HepG2 (cell line): ENCODE measurements around the gene GSK3B. TPM values are rescaled to one million over a fixed set of nuclear protein-coding genes. Genes with fewer than 3 reads are reported as not detected.
A peak's percentile ranks its signal among the peaks of the same experiment; 100 is the strongest.

Experiments used
- ATAC-seq: fragments of 200-7000 bp; cut with Tn5 transposase; 3 replicates; pipeline ENCODE4 v1.9.1; 2020; ENCODE audit warnings: mild to moderate bottlenecking, moderate library complexity
- BruUV-seq: library from RNA; stranded (reverse); fragments of 400-500 nt; replicated peaks from 2 replicates; lab custom pipeline; 2021; lab: Mats Ljungman, UMichigan
- CTCF ChIA-PET: fragments of 300-600 bp; formaldehyde crosslinking; extraction: SDS; loops from one replicate; lab custom pipeline; 2021; ENCODE audit warnings: low total read pairs, inconsistent platforms, low intra/inter-chr PET ratio; lab: Yijun Ruan, JAX
- POLR2A ChIA-PET: fragments of 350-600 bp; sonication (Branson Sonifier 250); formaldehyde crosslinking; loops from one replicate; lab custom pipeline; 2020; ENCODE audit warnings: antibody characterized with exemption, inconsistent platforms; lab: Yijun Ruan, JAX
- DNase-seq: peaks from one replicate; pipeline ENCODE4 v3.0.0-alpha.2; 2015; ENCODE audit warnings: low spot score
- FAIRE-seq: peaks from 3 replicates; lab custom pipeline; 2011; peaks lifted over from hg19 to GRCh38; lab: Jason Lieb, UNC
- H2AFZ ChIP-seq: one replicate; pipeline ENCODE4 v1.6.1; 2011; ENCODE audit warnings: low read length, inconsistent platforms
- H3K27ac ChIP-seq: fragments of 300-600 bp; 3 replicates; pipeline ENCODE4 v1.8.0; 2011; ENCODE audit warnings: mixed run types, mild to moderate bottlenecking, mixed read lengths, low read length, inconsistent platforms; ENCODE audit not compliant: insufficient read depth; ENCODE audit errors: extremely low read length
- H3K27me3 ChIP-seq, 2 experiments: fragments of 200-600 bp in 1 of 2; 2 replicates in 1 of 2; 3 replicates in 1 of 2; pipeline versions ENCODE4 v1.6.0 to v1.8.0; 2011; ENCODE audit warnings: low read length in 2 of 2, mild to moderate bottlenecking in 2 of 2, moderate library complexity in 2 of 2, inconsistent platforms in 1 of 2; ENCODE audit not compliant: insufficient read depth in 2 of 2, control insufficient read depth in 1 of 2
- H3K36me3 ChIP-seq, 2 experiments: fragments of 200-600 bp in 1 of 2; replicated peaks in 1 of 2; 2 replicates in 1 of 2; 3 replicates in 1 of 2; pipeline versions ENCODE4 v1.5.1 to v1.8.0; 2011; ENCODE audit warnings: low read length in 2 of 2, inconsistent platforms in 1 of 2; ENCODE audit not compliant: insufficient read depth in 2 of 2, control insufficient read depth in 1 of 2
- H3K4me1 ChIP-seq: 2 replicates; pipeline ENCODE4 v1.5.1; 2012; ENCODE audit warnings: low read length, inconsistent platforms; ENCODE audit not compliant: insufficient read depth
- H3K4me2 ChIP-seq: 2 replicates; pipeline ENCODE4 v1.6.0; 2011; ENCODE audit warnings: low read depth, low read length, inconsistent platforms
- H3K4me3 ChIP-seq, 3 experiments: fragments of 200-600 bp in 1 of 3; sonication (generic), shearing (Covaris generic) in 1 of 3; replicated peaks in 1 of 3; 2 replicates each; pipeline ENCODE4 v1.5.1; 2011 to 2016; ENCODE audit warnings: low read length in 3 of 3, inconsistent platforms in 2 of 3, low read depth in 2 of 3, mild to moderate bottlenecking in 2 of 3, control low read depth in 1 of 3, mixed read lengths in 1 of 3; ENCODE audit not compliant: insufficient read depth in 1 of 3
- H3K79me2 ChIP-seq: one replicate; pipeline ENCODE4 v1.6.1; 2011; ENCODE audit warnings: low read length, inconsistent platforms; ENCODE audit not compliant: insufficient read depth
- H3K9ac ChIP-seq: 2 replicates; pipeline ENCODE4 v1.6.0; 2011; ENCODE audit warnings: mild to moderate bottlenecking, low read depth, low read length, inconsistent platforms; ENCODE audit not compliant: insufficient read depth
- H3K9me3 ChIP-seq: 2 replicates; pipeline ENCODE4 v1.5.1; 2012; ENCODE audit warnings: mild to moderate bottlenecking, low read length
- H4K20me1 ChIP-seq: 2 replicates; pipeline ENCODE4 v1.6.0; 2011; ENCODE audit warnings: inconsistent platforms, mild to moderate bottlenecking, low read length, moderate library complexity; ENCODE audit not compliant: insufficient read depth
- DNMT1 ChIP-seq: sonication (generic); formaldehyde crosslinking; IDR thresholded peaks from 2 replicates; pipeline ENCODE4 v1.5.1; 2020; ENCODE audit warnings: mild to moderate bottlenecking, missing genetic modification reagents
- MIER2 ChIP-seq: IDR thresholded peaks from 2 replicates; pipeline ENCODE4 v1.6.1; 2016; ENCODE audit warnings: missing biosample characterization, missing genetic modification reagents
- RBFOX2 ChIP-seq: fragments of 200-400 bp; formaldehyde crosslinking; IDR thresholded peaks from 2 replicates; pipeline ENCODE4 v1.6.1; 2017; ENCODE audit warnings: low read depth, mild to moderate bottlenecking, low read length
- ZNF205 ChIP-seq: IDR thresholded peaks from 2 replicates; pipeline ENCODE4 v1.6.1; 2018; ENCODE audit warnings: missing biosample characterization, missing genetic modification reagents
- ZNF619 ChIP-seq: sonication (generic); formaldehyde crosslinking; IDR thresholded peaks from 2 replicates; pipeline ENCODE4 v1.4.0; 2020; ENCODE audit warnings: mild to moderate bottlenecking, missing genetic modification reagents
- ZSCAN20 ChIP-seq: sonication (generic); formaldehyde crosslinking; IDR thresholded peaks from 2 replicates; pipeline ENCODE4 v1.4.0; 2020; ENCODE audit warnings: missing genetic modification reagents, mild to moderate bottlenecking, borderline replicate concordance
- WGBS: methylation state at CpG from one replicate; pipeline ENCODE4 v1.1.6; 2017; ENCODE audit warnings: low lambda C conversion rate; 5-methylcytosine and 5-hydroxymethylcytosine counted together
- in situ Hi-C: cut with HindIII; loops from 2 replicates; pipeline ENCODE4 v1.10.0; 2017; ENCODE audit warnings: low pct_unique_long_range_greater_than_20kb; ENCODE audit not compliant: extremely low pct_ligation_motif_present
- intact Hi-C: fragments of 100-400 bp; cut with micrococcal nuclease; formaldehyde crosslinking; loops from one replicate; pipeline ENCODE4 v1.10.0; 2022; ENCODE audit not compliant: unreplicated experiment
- polyA plus RNA-seq, 8 experiments: library from polyadenylated mRNA; depleted of rRNA in 3 of 8; stranded (reverse) in 7 of 8; unstranded in 1 of 8; fragments of >200 nt; fragmentation: Illumina TruSeq in 4 of 8; extraction: Trizol in 4 of 8; gene quantifications; 2 replicates each; pipeline versions ENCODE4 v1.2.1 to v1.2.3, GENCODE V29; 2011 to 2016; ENCODE audit warnings: low read depth in 4 of 8, missing spikeins in 1 of 8, mixed read lengths in 1 of 8; ENCODE audit not compliant: insufficient read depth in 1 of 8
- total RNA-seq, 5 experiments: library from RNA; depleted of rRNA; stranded (reverse); fragments of >200 nt; fragmentation: Illumina TruSeq; extraction: Trizol; gene quantifications; 2 replicates each; pipeline ENCODE4 v1.2.3, GENCODE V29; 2016; ENCODE audit warnings: low read depth in 1 of 5
- TF ChIP-seq, protein P1 (sequence below), 2 experiments: IDR thresholded peaks; 2 replicates each; pipeline ENCODE4 v1.6.1; 2011 to 2012; ENCODE audit warnings: low read length in 2 of 2, borderline replicate concordance in 1 of 2, low read depth in 1 of 2, mild to moderate bottlenecking in 1 of 2, moderate library complexity in 1 of 2

The GSK3B gene
- total and polyA plus RNA-seq, 2 of the 13 experiments (the other 11 are each of a cell fraction or from before 2014, with no cell fraction given): 22.3 to 30.1 TPM

DNA sequence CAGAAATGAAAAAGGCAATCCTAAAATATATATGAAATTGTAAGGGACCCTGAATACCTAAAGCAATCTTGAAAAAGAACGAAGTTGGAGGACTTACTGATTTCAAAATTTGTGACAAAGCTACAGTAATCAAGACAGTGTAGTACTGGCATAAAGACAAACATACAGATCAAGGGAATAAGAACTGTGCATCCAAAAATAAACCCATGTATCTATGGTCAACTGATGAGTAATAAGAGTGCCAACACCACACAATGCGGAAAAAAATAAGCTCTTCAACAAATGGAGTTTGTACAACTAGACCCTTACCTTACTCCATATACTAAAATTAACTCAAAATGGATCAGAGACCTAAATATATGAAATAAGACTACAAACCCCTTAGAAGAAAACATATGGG, 29.6 kb downstream of the GSK3B start:
- no peak overlapping the region for H3K4me3 ChIP-seq
- no peak overlapping the region for H2AFZ ChIP-seq
- H3K27me3 ChIP-seq: no peaks in the 10 kb centered on the region
- CTCF ChIA-PET: no interaction called here
- no TSS peak for BruUV-seq
- peaks cover 9% of the 10 kb centered on the region for H3K4me1 ChIP-seq
- in situ Hi-C loops (no loop called here), intact Hi-C loops (no loop called here)
- H3K4me2 ChIP-seq: no peak overlapping the region
- ATAC-seq: no peak
- no peak for DNase-seq
- H3K9ac ChIP-seq: no peak overlapping the region
- no peak for TF ChIP-seq ZNF205 (CRISPR knock-in tag)
- no peak for TF ChIP-seq ZNF619
- no peak for TF ChIP-seq ZSCAN20 (CRISPR knock-in tag)
- no peak for TF ChIP-seq DNMT1 (CRISPR knock-in tag)
- no peak overlapping the region for H3K27ac ChIP-seq
- no peak for FAIRE-seq
- peaks cover 92% of the 10 kb centered on the region for H3K79me2 ChIP-seq
- peaks cover 19% of the 10 kb centered on the region for H4K20me1 ChIP-seq
- POLR2A ChIA-PET: no interaction called here
- no peaks in the 10 kb centered on the region; a peak in 1 of 5 replicates for H3K36me3 ChIP-seq
- no peaks in the 10 kb centered on the region for H3K9me3 ChIP-seq
- 97% methylated on average over 2 of the region's 2 CpGs for WGBS

DNA sequence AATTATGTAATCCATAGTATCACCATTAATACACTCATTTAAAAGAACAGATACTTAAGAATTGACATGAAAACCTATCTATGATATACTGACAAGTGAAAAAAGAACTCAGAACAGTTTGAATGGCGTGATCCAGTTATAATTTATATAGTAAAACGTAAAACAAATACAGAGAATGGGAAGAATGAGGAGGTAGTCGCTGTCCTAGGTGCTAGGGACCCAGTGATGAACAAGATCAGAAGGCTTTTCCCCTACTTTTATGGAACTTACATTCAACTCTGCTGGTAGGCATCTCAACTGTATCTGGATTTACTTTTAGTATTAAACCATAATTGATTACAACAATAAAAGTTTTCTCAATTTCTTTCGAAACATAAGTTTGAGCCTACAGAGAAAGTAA, 31.8 kb downstream of the GSK3B start:
- H4K20me1 ChIP-seq: peaks cover 17% of the 10 kb centered on the region
- peaks cover 97% of the 10 kb centered on the region for H3K79me2 ChIP-seq
- intact Hi-C loops (no loop called here), in situ Hi-C loops (no loop called here)
- no peak for ATAC-seq
- H3K9ac ChIP-seq: no peak overlapping the region
- no peak overlapping the region for H3K27ac ChIP-seq
- H3K27me3 ChIP-seq: no peaks in the 10 kb centered on the region
- no peak overlapping the region for H3K4me3 ChIP-seq
- no peak overlapping the region for H2AFZ ChIP-seq
- no TSS peak for BruUV-seq
- ChIA-PET POLR2A (no interaction called here), CTCF (no interaction called here)
- H3K9me3 ChIP-seq: no peaks in the 10 kb centered on the region
- FAIRE-seq: no peak
- TF ChIP-seq, protein P1, sequence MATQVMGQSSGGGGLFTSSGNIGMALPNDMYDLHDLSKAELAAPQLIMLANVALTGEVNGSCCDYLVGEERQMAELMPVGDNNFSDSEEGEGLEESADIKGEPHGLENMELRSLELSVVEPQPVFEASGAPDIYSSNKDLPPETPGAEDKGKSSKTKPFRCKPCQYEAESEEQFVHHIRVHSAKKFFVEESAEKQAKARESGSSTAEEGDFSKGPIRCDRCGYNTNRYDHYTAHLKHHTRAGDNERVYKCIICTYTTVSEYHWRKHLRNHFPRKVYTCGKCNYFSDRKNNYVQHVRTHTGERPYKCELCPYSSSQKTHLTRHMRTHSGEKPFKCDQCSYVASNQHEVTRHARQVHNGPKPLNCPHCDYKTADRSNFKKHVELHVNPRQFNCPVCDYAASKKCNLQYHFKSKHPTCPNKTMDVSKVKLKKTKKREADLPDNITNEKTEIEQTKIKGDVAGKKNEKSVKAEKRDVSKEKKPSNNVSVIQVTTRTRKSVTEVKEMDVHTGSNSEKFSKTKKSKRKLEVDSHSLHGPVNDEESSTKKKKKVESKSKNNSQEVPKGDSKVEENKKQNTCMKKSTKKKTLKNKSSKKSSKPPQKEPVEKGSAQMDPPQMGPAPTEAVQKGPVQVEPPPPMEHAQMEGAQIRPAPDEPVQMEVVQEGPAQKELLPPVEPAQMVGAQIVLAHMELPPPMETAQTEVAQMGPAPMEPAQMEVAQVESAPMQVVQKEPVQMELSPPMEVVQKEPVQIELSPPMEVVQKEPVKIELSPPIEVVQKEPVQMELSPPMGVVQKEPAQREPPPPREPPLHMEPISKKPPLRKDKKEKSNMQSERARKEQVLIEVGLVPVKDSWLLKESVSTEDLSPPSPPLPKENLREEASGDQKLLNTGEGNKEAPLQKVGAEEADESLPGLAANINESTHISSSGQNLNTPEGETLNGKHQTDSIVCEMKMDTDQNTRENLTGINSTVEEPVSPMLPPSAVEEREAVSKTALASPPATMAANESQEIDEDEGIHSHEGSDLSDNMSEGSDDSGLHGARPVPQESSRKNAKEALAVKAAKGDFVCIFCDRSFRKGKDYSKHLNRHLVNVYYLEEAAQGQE (IDR thresholded peaks at IDR 0.05; ENCODE audit: borderline replicate concordance in 1 of 2, low read depth in 1 of 2, low read length in 2 of 2): peak; percentile 19 to 91
- no peak for TF ChIP-seq RBFOX2
- TF ChIP-seq MIER2: peak; percentile 89
- WGBS: 98% methylated on average over 4 of the region's 4 CpGs
- H3K4me2 ChIP-seq: no peak overlapping the region
- peaks cover 9% of the 10 kb centered on the region for H3K4me1 ChIP-seq
- DNase-seq: no peak
- no peaks in the 10 kb centered on the region; a peak in 2 of 5 replicates for H3K36me3 ChIP-seq
